GM19238 (cell line): ENCODE data around the gene APOBEC3C.
"Not testable (repeated sequence)": the region's sequence is repeated elsewhere in the genome, so short reads cannot be mapped to it uniquely, and the experiment has no call there.

Experiments used
- DNase-seq: peaks from one replicate; pipeline ENCODE4 v3.0.0; 2011; ENCODE audit warnings: low spot score; ENCODE audit not compliant: insufficient read length

The APOBEC3C gene

DNA sequence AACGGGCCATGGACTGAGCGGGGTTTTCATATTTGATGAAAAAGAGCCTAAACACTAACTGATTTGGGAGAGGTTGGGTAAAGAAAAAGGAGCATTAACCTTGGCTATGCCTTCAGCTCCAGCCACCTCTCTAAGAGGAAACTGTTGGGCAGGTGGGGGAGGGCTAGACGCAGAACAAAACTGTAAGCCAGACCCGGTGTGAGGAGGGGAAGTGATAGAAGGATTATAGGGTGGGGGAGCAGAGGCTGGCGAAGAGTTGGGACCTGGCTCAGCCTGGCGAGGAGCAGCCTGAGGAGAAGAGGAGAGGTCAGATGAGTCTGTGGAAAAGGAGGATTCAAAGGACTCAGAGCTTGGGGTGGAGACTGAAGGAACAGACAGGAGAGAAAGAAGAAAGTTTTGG lies 47.2 kb downstream of the APOBEC3C start:
- DNase-seq: not testable (repeated sequence)

DNA sequence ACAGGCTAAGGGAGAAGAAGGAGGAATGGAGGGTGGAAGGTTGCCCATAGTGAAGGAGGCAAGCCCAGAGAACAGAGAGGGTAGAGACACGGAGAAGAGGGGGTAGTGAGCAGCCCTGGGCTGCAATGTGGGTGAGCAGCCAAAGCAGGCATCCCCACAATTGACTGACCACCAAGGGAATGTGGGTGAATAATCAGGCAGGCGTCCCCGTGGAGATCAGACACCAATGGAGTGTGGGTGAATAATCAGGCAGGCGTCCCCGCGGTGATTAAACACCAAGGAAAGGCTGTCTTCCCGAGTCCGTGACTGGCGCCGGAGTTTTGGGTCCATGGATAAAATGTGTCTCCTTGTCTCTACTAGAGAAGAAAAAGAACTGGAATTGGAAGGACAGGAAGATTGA lies 47.9 kb downstream of the APOBEC3C start:
- DNase-seq: not testable (repeated sequence)

DNA sequence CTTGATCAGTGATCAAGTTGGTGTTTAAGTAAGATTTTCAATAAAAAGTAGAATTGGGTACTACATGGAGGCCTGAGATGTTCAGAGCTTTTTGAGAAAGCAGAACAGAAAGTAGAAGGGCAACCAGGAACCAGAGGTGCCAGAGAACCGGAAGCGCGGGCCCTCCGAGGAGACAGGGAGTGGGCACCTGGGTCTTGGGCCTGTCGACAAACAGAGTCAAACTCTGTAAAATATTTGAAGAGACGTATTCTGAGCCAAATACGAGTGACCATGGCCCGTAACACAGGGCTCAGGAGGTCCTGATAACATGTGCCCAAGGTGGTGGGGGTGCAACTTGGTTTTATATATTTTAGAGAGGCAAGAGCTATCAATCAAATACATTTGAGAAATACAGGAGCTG lies 49.8 kb downstream of the APOBEC3C start:
- DNase-seq: not testable (repeated sequence)

DNA sequence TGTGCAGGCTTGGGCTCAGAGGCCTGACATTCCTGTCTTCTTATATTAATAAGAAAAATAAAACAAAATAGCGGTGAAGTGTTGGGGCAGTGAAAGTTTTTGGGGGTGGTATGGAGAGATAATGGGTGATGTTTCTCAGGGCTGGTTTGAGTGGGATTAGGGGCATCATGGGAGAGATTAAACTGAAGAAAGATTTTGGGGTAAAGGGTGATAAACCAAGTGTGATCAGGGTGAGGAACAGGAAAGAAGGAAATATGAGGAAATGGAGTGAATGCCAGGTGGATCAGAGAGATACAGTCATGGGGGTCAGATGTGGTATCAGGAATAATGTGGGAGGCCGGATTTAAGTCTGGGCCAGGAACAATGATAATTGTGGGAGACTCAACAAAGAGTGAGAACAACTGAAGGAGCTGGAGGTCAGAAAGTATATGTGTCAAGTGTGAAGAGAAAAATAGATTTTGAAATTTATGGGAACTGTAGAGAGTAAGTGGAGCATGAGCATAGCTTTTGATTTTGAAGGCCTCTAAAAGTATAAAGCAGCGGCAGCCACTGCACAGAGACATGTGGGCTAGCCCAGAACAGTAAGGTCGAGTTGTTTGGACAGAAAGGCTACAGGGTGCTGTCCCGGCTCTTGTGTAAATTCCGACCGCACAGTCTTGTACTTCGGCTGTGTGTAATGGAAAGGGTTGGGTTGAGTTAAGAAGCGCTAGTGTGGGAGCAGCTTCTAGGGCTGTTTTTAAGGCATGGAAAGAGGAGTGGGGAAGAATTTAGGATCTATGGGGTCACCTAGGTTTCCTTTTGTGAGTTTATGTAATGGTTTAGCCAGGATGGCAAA lies 52.6 kb downstream of the APOBEC3C start:
- DNase-seq: not testable (repeated sequence)

DNA sequence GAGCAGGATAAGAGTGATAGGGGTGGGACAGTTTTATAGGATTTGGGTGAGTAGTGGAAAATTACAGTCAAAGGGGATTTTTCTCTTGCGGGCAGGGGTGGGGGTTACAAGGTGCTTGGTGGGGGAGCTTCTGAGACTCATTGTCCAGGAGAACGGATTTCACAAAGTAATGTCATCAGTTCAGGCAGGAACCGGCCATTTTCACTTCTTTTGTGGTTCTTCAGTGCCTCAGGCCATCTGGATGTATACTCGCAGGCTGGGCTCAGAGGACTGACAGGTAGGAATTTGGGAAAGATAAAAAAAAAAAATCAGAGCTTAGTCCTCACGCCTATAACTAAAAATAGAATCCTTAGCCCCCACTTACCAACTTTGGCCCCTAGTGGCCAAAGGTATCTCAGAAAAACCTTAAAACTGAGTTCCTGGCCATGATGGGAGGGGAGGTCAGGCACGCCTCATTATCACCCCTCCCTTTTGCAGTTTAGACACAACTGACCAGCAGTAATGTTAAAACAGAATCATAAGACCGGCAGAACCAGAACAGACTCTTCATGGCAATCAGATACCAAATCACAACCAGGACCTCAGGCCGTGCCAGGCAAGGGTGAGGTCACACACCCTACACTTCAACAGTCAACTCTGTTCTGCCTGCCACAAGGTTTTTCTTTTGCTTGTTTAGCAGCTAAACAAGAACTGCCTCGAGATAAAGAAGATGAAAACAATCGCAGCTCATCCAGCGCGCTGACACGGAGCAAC lies 54.2 kb downstream of the APOBEC3C start:
- no peak for DNase-seq
